BJ (cell line): Measurements from ENCODE around the gene PLD1. TPM values are rescaled to one million over a fixed set of nuclear protein-coding genes. Genes with fewer than 3 reads are reported as not detected.

ENCODE experiments used
- CTCF ChIA-PET: fragments of 350-600 bp; formaldehyde crosslinking; extraction: SDS; loops from one replicate; lab custom pipeline; 2021; ENCODE audit warnings: antibody characterized with exemption, inconsistent platforms; lab: Yijun Ruan, JAX
- POLR2A ChIA-PET: fragments of 300-600 bp; sonication (Branson Sonifier 250); formaldehyde crosslinking; extraction: SDS; loops from one replicate; lab custom pipeline; 2021; ENCODE audit warnings: antibody characterized with exemption; lab: Charles Lee
- DNase-seq: peaks from one replicate; pipeline ENCODE4 v3.0.0-alpha.2; 2011; ENCODE audit warnings: low read depth
- H3K27me3 ChIP-seq: 2 replicates; pipeline ENCODE4 v1.6.0; 2011; ENCODE audit warnings: low read length; ENCODE audit not compliant: control insufficient read depth, insufficient read depth
- H3K36me3 ChIP-seq: 2 replicates; pipeline ENCODE4 v1.5.1; 2011; ENCODE audit warnings: low read length; ENCODE audit not compliant: control insufficient read depth, insufficient read depth
- H3K4me3 ChIP-seq: 2 replicates; pipeline ENCODE4 v1.5.1; 2011; ENCODE audit warnings: low read depth, mild to moderate bottlenecking, control low read depth, low read length
- CTCF ChIP-seq: IDR thresholded peaks from 2 replicates; pipeline ENCODE4 v1.5.1; 2011; ENCODE audit warnings: low read depth, mild to moderate bottlenecking, control low read depth, inconsistent platforms, low read length, moderate library complexity; ENCODE audit not compliant: insufficient read depth
- polyA plus RNA-seq: library from polyadenylated mRNA; depleted of rRNA; stranded (reverse); fragments of >200 nt; gene quantifications from 2 replicates; pipeline ENCODE4 v1.2.3, GENCODE V29; 2011

The PLD1 gene
- polyA plus RNA-seq, 1 experiment: 6.4 TPM

DNA sequence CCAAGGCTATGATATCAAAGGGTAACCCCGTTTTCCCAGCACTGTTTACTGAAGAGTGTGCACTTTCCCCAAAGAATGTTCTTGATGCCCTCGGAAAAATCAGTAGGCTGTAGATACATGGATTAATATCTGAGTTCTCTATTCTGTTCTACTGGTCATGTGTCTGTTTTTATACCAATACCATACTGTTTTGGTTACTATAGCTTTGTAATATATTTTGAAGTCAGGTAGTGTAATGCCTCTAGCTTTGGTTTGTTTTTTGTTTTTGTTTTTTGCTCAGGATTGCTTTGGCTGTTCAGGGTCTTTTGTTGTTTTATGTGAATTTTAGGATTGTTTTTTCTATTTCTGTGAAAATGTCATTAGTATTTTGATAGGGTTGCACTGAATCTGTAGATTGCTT is 95.1 kb downstream of the PLD1 start:
- no peak overlapping the region for H3K4me3 ChIP-seq
- peaks cover 3% of the 10 kb centered on the region for H3K36me3 ChIP-seq
- no peak for DNase-seq
- no peaks in the 10 kb centered on the region for H3K27me3 ChIP-seq
- CTCF ChIA-PET: no interaction called here
- no peak for TF ChIP-seq CTCF
- POLR2A ChIA-PET: no interaction called here

- Histone ChIP-seq H3K36me3 (peaks cover 3% of the 10 kb centered on the region), H3K27me3 (no peaks in the 10 kb centered on the region), H3K4me3 (no peak overlapping the region)
- no peak for TF ChIP-seq CTCF
- POLR2A ChIA-PET: no interaction called here
- DNase-seq: peak; percentile 8
- CTCF ChIA-PET: interaction anchor here (1.0 kb wide), 1 partner anchor 60 kb away, joined by 5 read pairs; no protein-coding TSS in a partner anchor
Measured at GRCh38 chr3:171712171-171712938, 97.9 kb downstream of the PLD1 start.

- H3K27me3 ChIP-seq: no peaks in the 10 kb centered on the region
- no peak overlapping the region for H3K4me3 ChIP-seq
- H3K36me3 ChIP-seq: peaks cover 3% of the 10 kb centered on the region
- ChIA-PET POLR2A (no interaction called here), CTCF (interaction anchor here (1.0 kb wide), 1 partner anchor 61 kb away, joined by 5 read pairs; no protein-coding TSS in a partner anchor)
- DNase-seq: no peak
- no peak for TF ChIP-seq CTCF
Measured at GRCh38 chr3:171711461-171712170, 98.7 kb downstream of the PLD1 start.

DNA sequence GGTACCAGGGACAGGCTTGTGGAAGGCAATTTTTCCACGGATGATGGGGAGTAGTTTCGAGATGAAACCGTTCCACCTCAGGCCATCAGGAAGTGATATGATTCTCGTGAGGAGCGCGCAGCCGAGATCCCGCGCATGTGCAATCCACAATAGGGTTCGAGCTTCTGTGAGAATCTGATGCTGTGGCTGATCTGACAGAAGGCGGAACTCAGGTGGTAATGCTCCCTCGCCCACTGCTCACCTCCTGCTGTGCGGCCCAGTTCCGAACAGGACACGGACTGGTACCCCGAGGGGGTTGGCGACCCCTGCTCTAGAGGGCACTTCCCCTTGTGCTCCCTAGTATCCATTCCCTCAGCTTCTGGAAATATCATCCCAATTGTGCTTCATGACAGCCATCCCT is 99.9 kb downstream of the PLD1 start:
- peaks cover 3% of the 10 kb centered on the region for H3K36me3 ChIP-seq
- H3K4me3 ChIP-seq: no peak overlapping the region
- H3K27me3 ChIP-seq: no peaks in the 10 kb centered on the region
- ChIA-PET CTCF (interaction anchor here (0.7 kb wide), 1 partner anchor 45 kb away, joined by 3 read pairs; no protein-coding TSS in a partner anchor), POLR2A (no interaction called here)
- no peak for DNase-seq
- no peak for TF ChIP-seq CTCF

GRCh38 chr3:171704814-171705213 is 105.5 kb downstream of the PLD1 start:
- CTCF ChIA-PET: interaction anchor here (0.9 to 1.6 kb wide), 3 partner anchors 9 to 67 kb away, joined by 3 to 5 read pairs (median 4); no protein-coding TSS in a partner anchor
- H3K4me3 ChIP-seq: no peak overlapping the region
- no peaks in the 10 kb centered on the region for H3K27me3 ChIP-seq
- DNase-seq: no peak
- no peak for TF ChIP-seq CTCF
- H3K36me3 ChIP-seq: no peaks in the 10 kb centered on the region
- POLR2A ChIA-PET: no interaction called here
